ENCODE data around the gene GPR143.

DNA sequence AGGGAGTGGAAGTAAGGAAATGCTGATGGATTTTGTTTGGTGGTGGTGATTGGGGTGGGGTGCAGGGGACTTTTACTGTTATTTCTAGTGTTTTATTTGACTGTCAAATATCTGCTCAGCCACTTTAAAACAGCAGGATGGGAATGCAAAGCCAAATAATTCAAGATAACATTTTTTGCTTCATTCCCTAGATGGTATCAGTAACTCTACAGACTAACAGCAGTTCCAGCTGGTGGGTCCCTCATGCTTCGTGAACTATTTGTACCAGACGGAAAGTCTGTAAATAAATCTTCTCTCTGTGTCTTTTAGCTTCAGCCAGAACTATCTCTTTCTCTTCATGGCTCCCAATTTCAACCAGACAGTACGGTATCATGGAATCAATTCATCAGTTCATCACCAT lies 27.5 kb downstream of the GPR143 start:
- no peak for TF ChIP-seq EZH2phosphoT487 (IDR thresholded peaks at IDR 0.05; ENCODE audit: low read depth)
- no peak for TF ChIP-seq CTCF (IDR thresholded peaks at IDR 0.05; ENCODE audit: low read depth, low read length)
